Panc1 (cell line): ENCODE measurements around the gene APLF. TPM values are rescaled to one million over a fixed set of nuclear protein-coding genes. Genes with fewer than 3 reads are reported as not detected.

Source experiments
- ATAC-seq: fragments of 200-7000 bp; cut with Tn5 transposase; 2 replicates; pipeline ENCODE4 v1.9.1; 2020; ENCODE audit warnings: mild to moderate bottlenecking, moderate library complexity
- BruUV-seq: library from RNA; stranded (reverse); fragments of 400-500 nt; replicated peaks from 2 replicates; lab custom pipeline; 2021; lab: Mats Ljungman, UMichigan
- CTCF ChIA-PET: fragments of 300-600 bp; sonication (Branson Sonifier 250); formaldehyde crosslinking; loops from one replicate; lab custom pipeline; 2022; ENCODE audit warnings: antibody characterized with exemption; lab: Charles Lee
- POLR2A ChIA-PET: fragments of 300-600 bp; sonication (Branson Sonifier 250); formaldehyde crosslinking; loops from one replicate; lab custom pipeline; 2022; ENCODE audit warnings: antibody characterized with exemption; lab: Charles Lee
- DNase-seq: peaks from one replicate; pipeline ENCODE4 v3.0.0-alpha.2; 2010; ENCODE audit warnings: low read depth, low spot score
- H3K27ac ChIP-seq: 2 replicates; pipeline ENCODE4 v1.5.1; 2011; ENCODE audit warnings: mild to moderate bottlenecking, low read length, inconsistent platforms
- H3K27me3 ChIP-seq: fragments of 200-500 bp; sonication (Bioruptor generic); 2 replicates; pipeline ENCODE4 v1.6.0; 2014; ENCODE audit warnings: low read length, inconsistent platforms; ENCODE audit not compliant: control insufficient read depth, insufficient read depth
- H3K36me3 ChIP-seq: fragments of 200-500 bp; sonication (Bioruptor generic); 2 replicates; pipeline ENCODE4 v1.5.1; 2014; ENCODE audit warnings: inconsistent platforms, mild to moderate bottlenecking, low read length, moderate library complexity; ENCODE audit not compliant: control insufficient read depth, insufficient read depth
- H3K4me1 ChIP-seq: 2 replicates; pipeline ENCODE4 v1.5.1; 2011; ENCODE audit warnings: inconsistent platforms, mild to moderate bottlenecking, low read length, moderate library complexity; ENCODE audit not compliant: control insufficient read depth, insufficient read depth
- H3K4me3 ChIP-seq, 2 experiments: 2 replicates each; pipeline ENCODE4 v1.5.1; 2011 to 2012; ENCODE audit warnings: low read depth in 2 of 2, low read length in 2 of 2, mild to moderate bottlenecking in 2 of 2, inconsistent platforms in 1 of 2, moderate library complexity in 1 of 2
- H3K9me3 ChIP-seq: fragments of 200-500 bp; sonication (Bioruptor generic); 2 replicates; pipeline ENCODE4 v1.5.1; 2014; ENCODE audit warnings: low read depth, mild to moderate bottlenecking, inconsistent platforms, low read length, moderate library complexity; ENCODE audit not compliant: control insufficient read depth, insufficient read depth
- CTCF ChIP-seq: fragments of 450-650 bp; IDR thresholded peaks from 2 replicates; pipeline ENCODE4 v1.5.1; 2017; ENCODE audit warnings: mild to moderate bottlenecking
- POLR2AphosphoS5 ChIP-seq: IDR thresholded peaks from 2 replicates; pipeline ENCODE4 v1.6.1; 2012; ENCODE audit warnings: mild to moderate bottlenecking, low read depth, low read length, moderate library complexity
- REST ChIP-seq, 2 experiments: IDR thresholded peaks; 2 replicates each; pipeline ENCODE4 v1.6.1; 2011 to 2012; ENCODE audit warnings: low read depth in 2 of 2, control low read depth in 1 of 2, low read length in 1 of 2, mild to moderate bottlenecking in 1 of 2, moderate library complexity in 1 of 2; ENCODE audit not compliant: insufficient read depth in 1 of 2
- SIN3A ChIP-seq: IDR thresholded peaks from 2 replicates; pipeline ENCODE4 v1.6.1; 2012; ENCODE audit warnings: low read depth, mild to moderate bottlenecking, low read length, moderate library complexity, borderline replicate concordance; ENCODE audit not compliant: insufficient read depth
- TCF7L2 ChIP-seq: IDR thresholded peaks from 2 replicates; pipeline ENCODE4 v1.6.1; 2011; ENCODE audit warnings: mild to moderate bottlenecking, low read depth, low read length, inconsistent platforms
- in situ Hi-C: cut with HindIII; loops from 2 replicates; pipeline ENCODE4 v1.10.0; 2016; ENCODE audit warnings: low sequenced_read_pairs, low pct_unique_long_range_greater_than_20kb
- intact Hi-C: fragments of 100-400 bp; cut with micrococcal nuclease; formaldehyde crosslinking; loops from one replicate; pipeline ENCODE4 v1.10.0; 2022; ENCODE audit not compliant: unreplicated experiment
- total RNA-seq: library from RNA; stranded (reverse); gene quantifications from one replicate; pipeline ENCODE4 v1.2.1, GENCODE V29; 2021; ENCODE audit not compliant: unreplicated experiment

The APLF gene
- total RNA-seq, 1 experiment from 2014 or later = 2.6 TPM

- no peak for DNase-seq
- no peak for ATAC-seq
- ChIA-PET CTCF (no interaction called here), POLR2A (no interaction called here)
- no TSS peak for BruUV-seq
- no peak overlapping the region for H3K4me3 ChIP-seq
- no peaks in the 10 kb centered on the region for H3K36me3 ChIP-seq
- intact Hi-C loops = no loop called here
- no peaks in the 10 kb centered on the region for H3K27me3 ChIP-seq
- no peaks in the 10 kb centered on the region for H3K9me3 ChIP-seq
- no peaks in the 10 kb centered on the region for H3K4me1 ChIP-seq
- in situ Hi-C loops = no loop called here
- TF ChIP-seq REST (IDR thresholded peaks at IDR 0.05; ENCODE audit: insufficient read depth in 1 of 2, low read depth in 2 of 2, low read length in 1 of 2) = no peak
- no peak for TF ChIP-seq CTCF
- TF ChIP-seq SIN3A = no peak
- no peak for TF ChIP-seq TCF7L2
- no peak for TF ChIP-seq POLR2AphosphoS5
- H3K27ac ChIP-seq = no peak overlapping the region
Observed at GRCh38 chr2:68556381-68556780, 89.0 kb downstream of the APLF start.

GRCh38 chr2:68558576-68558975 is 91.2 kb downstream of the APLF start:
- no peak for ATAC-seq
- H3K27me3 ChIP-seq = no peaks in the 10 kb centered on the region
- TF ChIP-seq POLR2AphosphoS5 (no peak), SIN3A (no peak), CTCF (no peak), TCF7L2 (no peak), REST (IDR thresholded peaks at IDR 0.05; ENCODE audit: insufficient read depth in 1 of 2, low read depth in 2 of 2, low read length in 1 of 2) (no peak)
- H3K4me1 ChIP-seq = no peaks in the 10 kb centered on the region
- intact Hi-C loops = no loop called here
- no peaks in the 10 kb centered on the region for H3K36me3 ChIP-seq
- no peak for DNase-seq
- in situ Hi-C loops = no loop called here
- no peak overlapping the region for H3K4me3 ChIP-seq
- no peaks in the 10 kb centered on the region for H3K9me3 ChIP-seq
- no peak overlapping the region for H3K27ac ChIP-seq
- no TSS peak for BruUV-seq
- ChIA-PET CTCF (no interaction called here), POLR2A (no interaction called here)
